Measurements from ENCODE around the gene LLGL2.
A peak's percentile ranks its signal among the peaks of the same experiment; 100 is the strongest.
"Not testable (repeated sequence)": the region's sequence is repeated elsewhere in the genome, so short reads cannot be mapped to it uniquely, and the experiment has no call there.

LLGL2 gene

GRCh38 chr17:75518983-75519537 lies 6.4 kb upstream of the LLGL2 start:
- peak overlapping the region; percentile 97 for H3K4me2 ChIP-seq
- H3K27me3 ChIP-seq: no peaks in the 10 kb centered on the region
- H3K27ac ChIP-seq: no peak overlapping the region
- peaks cover 55% of the 10 kb centered on the region for H3K36me3 ChIP-seq
- no peak for TF ChIP-seq Cebpa-rat (IDR thresholded peaks at IDR 0.05)
- no peak overlapping the region for H3K4me3 ChIP-seq
- H3K9me3 ChIP-seq: no peaks in the 10 kb centered on the region
- H4K20me1 ChIP-seq: peaks cover 38% of the 10 kb centered on the region
- no peak overlapping the region; the same call in 1 of the 2 replicates for H3K9ac ChIP-seq
- peaks cover 24% of the 10 kb centered on the region for H3K4me1 ChIP-seq

DNA sequence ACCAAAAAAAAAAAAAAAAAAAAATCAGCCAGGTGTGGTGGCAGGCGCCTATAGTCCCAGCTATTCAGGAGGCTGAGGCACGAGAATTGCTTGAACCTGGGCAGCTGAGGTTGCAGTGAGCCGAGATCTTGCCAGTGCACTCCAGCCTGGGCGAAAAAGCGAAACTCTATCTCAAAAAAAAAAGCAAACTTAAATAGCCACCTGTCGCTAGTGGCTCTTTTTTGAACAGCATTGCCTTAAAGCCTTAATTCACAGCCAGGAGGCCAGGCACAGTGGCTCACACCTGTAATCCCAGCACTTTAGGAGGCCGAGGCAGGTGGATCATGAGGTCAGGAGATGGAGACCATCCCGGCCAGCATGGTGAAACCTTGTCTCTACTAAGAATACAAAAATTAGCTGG lies 5.1 kb upstream of the LLGL2 start:
- H3K27ac ChIP-seq, H3K4me3 ChIP-seq, H3K9me3 ChIP-seq, H3K27me3 ChIP-seq, H3K9ac ChIP-seq, H3K4me2 ChIP-seq: not testable (repeated sequence)
- Histone ChIP-seq H3K4me1 (peaks cover 29% of the 10 kb centered on the region), H4K20me1 (peaks cover 33% of the 10 kb centered on the region), H3K36me3 (peaks cover 59% of the 10 kb centered on the region)

DNA sequence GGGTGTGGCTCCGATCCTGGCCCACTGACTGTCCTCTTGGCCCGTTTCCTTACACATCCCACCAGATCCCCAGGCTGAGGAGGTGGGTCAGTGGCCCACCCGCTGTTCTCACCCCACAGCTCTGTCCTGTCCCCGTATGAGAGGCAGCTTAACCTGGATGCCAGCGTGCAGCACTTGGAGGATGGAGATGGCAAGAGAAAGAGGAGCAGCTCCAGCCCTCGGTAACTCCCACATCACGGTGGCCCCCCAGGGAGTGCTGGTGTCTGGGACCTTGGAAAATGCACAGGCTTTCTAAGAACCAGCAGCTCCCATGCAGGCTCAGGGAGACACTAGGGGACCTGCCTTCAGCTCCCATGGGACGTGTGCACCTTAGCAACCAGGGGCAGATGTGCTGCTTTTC lies 4.2 kb upstream of the LLGL2 start:
- H3K9ac ChIP-seq: no peak overlapping the region
- H3K4me2 ChIP-seq: no peak overlapping the region
- no peaks in the 10 kb centered on the region for H3K9me3 ChIP-seq
- peaks cover 38% of the 10 kb centered on the region for H4K20me1 ChIP-seq
- no peak for TF ChIP-seq Cebpa-rat (IDR thresholded peaks at IDR 0.05)
- peaks cover 34% of the 10 kb centered on the region for H3K4me1 ChIP-seq
- H3K4me3 ChIP-seq: no peak overlapping the region
- H3K27ac ChIP-seq: no peak overlapping the region
- peaks cover 59% of the 10 kb centered on the region for H3K36me3 ChIP-seq
- peaks cover 5% of the 10 kb centered on the region; the same call in 1 of the 2 replicates for H3K27me3 ChIP-seq

GRCh38 chr17:75521951-75522727 lies 3.4 kb upstream of the LLGL2 start:
- TF ChIP-seq Cebpa-rat (IDR thresholded peaks at IDR 0.05): no peak
- H3K9ac ChIP-seq: no peak overlapping the region
- H3K27ac ChIP-seq: no peak overlapping the region
- peaks cover 41% of the 10 kb centered on the region for H4K20me1 ChIP-seq
- H3K4me1 ChIP-seq: peaks cover 41% of the 10 kb centered on the region
- H3K36me3 ChIP-seq: peaks cover 59% of the 10 kb centered on the region
- H3K27me3 ChIP-seq: peaks cover 13% of the 10 kb centered on the region; the same call in 1 of the 2 replicates
- H3K4me2 ChIP-seq: no peak overlapping the region
- H3K9me3 ChIP-seq: no peaks in the 10 kb centered on the region
- H3K4me3 ChIP-seq: no peak overlapping the region

DNA sequence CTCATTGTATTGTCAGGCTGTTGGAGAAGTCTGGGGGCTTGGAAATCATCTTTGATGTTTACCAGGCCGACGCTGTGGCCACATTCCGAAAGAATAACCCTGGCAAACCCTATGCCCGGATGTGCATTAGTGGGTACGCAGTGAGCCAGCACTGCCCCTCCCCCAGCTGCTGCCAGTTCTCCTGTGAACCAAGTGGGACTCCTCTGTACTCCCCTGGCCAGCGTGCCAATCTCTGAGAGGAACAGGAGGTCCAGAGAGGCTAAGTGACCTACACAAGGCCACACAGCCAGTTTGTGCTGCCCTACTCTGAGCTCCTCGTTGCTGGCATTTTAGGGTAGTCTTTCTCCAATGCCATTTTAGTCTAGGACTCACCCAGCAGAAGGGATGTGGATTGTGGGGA lies 1.9 kb upstream of the LLGL2 start:
- H3K27me3 ChIP-seq: peaks cover 16% of the 10 kb centered on the region; the same call in 1 of the 2 replicates
- H3K9me3 ChIP-seq: no peaks in the 10 kb centered on the region
- peaks cover 57% of the 10 kb centered on the region for H3K36me3 ChIP-seq
- no peak overlapping the region for H3K4me3 ChIP-seq
- H3K9ac ChIP-seq: no peak overlapping the region
- H3K4me1 ChIP-seq: peaks cover 35% of the 10 kb centered on the region
- no peak overlapping the region for H3K27ac ChIP-seq
- H3K4me2 ChIP-seq: no peak overlapping the region
- H4K20me1 ChIP-seq: peaks cover 28% of the 10 kb centered on the region
- TF ChIP-seq Cebpa-rat (IDR thresholded peaks at IDR 0.05): no peak

GRCh38 chr17:75524269-75524969 lies 1.1 kb upstream of the LLGL2 start:
- H3K4me2 ChIP-seq: peak overlapping the region; percentile 100
- H3K9me3 ChIP-seq: no peaks in the 10 kb centered on the region
- H3K4me1 ChIP-seq: peaks cover 31% of the 10 kb centered on the region
- H3K4me3 ChIP-seq: peak overlapping the region; percentile 88
- peaks cover 22% of the 10 kb centered on the region for H4K20me1 ChIP-seq
- H3K27ac ChIP-seq: peak overlapping the region; percentile 72
- H3K27me3 ChIP-seq: peaks cover 16% of the 10 kb centered on the region; the same call in 1 of the 2 replicates
- peaks cover 49% of the 10 kb centered on the region for H3K36me3 ChIP-seq
- peak overlapping the region; percentile 76 for H3K9ac ChIP-seq
- TF ChIP-seq Cebpa-rat (IDR thresholded peaks at IDR 0.05): no peak

DNA sequence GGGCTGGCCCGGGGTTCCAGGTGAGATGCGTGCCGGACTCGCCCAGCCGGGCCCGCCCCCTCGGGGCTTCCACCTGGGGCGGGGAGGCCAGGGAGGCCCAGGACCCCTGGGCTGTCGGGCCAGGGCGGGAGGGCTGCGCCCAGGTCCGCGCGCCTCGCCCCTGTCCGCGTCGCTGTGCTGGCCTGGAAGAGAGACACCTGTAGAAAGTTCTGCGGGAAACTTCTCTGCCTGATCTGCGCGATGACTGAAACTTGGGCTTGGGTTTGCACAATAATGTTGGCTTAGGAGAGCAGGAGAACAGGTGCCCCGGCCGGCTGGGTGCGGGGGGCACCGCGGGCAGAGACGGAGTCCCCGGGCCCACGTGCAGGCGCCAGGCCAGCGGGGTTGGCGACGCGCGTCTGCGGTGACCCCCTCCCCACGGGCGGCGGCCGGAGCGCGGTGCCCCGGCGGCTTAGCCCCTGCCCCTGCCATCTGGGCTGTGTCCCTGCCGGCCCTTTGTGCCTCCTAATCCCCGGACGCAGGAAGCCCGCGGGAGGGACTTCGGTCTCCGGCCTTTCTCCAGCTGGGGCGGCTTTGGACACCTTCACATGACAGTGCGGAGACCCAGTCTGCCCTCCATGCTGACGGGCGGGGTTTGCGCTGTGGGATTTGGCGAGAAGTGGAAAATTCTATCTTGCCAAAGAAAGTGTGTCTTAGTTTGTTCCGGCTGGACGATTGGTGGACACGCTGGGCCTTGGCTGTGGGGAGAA lies 483 bp downstream of the LLGL2 start:
- H3K27ac ChIP-seq: peak overlapping the region; percentile 60
- H3K4me1 ChIP-seq: peaks cover 39% of the 10 kb centered on the region
- no peaks in the 10 kb centered on the region for H3K9me3 ChIP-seq
- H3K4me2 ChIP-seq: peak overlapping the region; percentile 100
- H3K4me3 ChIP-seq: peak overlapping the region; percentile 88
- peaks cover 27% of the 10 kb centered on the region for H4K20me1 ChIP-seq
- peaks cover 39% of the 10 kb centered on the region for H3K36me3 ChIP-seq
- peak overlapping the region; percentile 79 for H3K9ac ChIP-seq
- TF ChIP-seq Cebpa-rat (IDR thresholded peaks at IDR 0.05): peak; percentile 33; the same call in 1 of the 2 replicates
- H3K27me3 ChIP-seq: peaks cover 16% of the 10 kb centered on the region; the same call in 1 of the 2 replicates

- H3K27me3 ChIP-seq: peaks cover 16% of the 10 kb centered on the region; the same call in 1 of the 2 replicates
- H3K9me3 ChIP-seq: no peaks in the 10 kb centered on the region
- peak overlapping the region; percentile 79 for H3K9ac ChIP-seq
- no peak for TF ChIP-seq Cebpa-rat (IDR thresholded peaks at IDR 0.05)
- H3K4me2 ChIP-seq: peak overlapping the region; percentile 100
- H3K4me3 ChIP-seq: peak overlapping the region; percentile 88
- H4K20me1 ChIP-seq: peaks cover 34% of the 10 kb centered on the region
- peaks cover 46% of the 10 kb centered on the region for H3K4me1 ChIP-seq
- peaks cover 34% of the 10 kb centered on the region for H3K36me3 ChIP-seq
- H3K27ac ChIP-seq: no peak overlapping the region
These were observed 1.2 kb downstream of the LLGL2 start for GRCh38 chr17:75526555-75527270.

Data from BLaER1 (cell line).